OCI-LY7 (cell line): ENCODE measurements around the gene BPIFA2.

Experiments
- CTCF ChIP-seq: fragments of 200-600 bp; sonication (generic); conservative IDR thresholded peaks from 2 replicates; pipeline ENCODE4 v1.5.1; 2014; ENCODE audit warnings: mild to moderate bottlenecking, antibody characterized with exemption, low read length, moderate library complexity, mixed read lengths
- EZH2phosphoT487 ChIP-seq: fragments of 200-600 bp; sonication (generic); IDR thresholded peaks from 2 replicates; pipeline ENCODE4 v1.6.1; 2018; ENCODE audit warnings: low read depth, borderline replicate concordance, mild to moderate bottlenecking, mixed run types, antibody characterized with exemption, low read length, moderate library complexity, mixed read lengths

DNA sequence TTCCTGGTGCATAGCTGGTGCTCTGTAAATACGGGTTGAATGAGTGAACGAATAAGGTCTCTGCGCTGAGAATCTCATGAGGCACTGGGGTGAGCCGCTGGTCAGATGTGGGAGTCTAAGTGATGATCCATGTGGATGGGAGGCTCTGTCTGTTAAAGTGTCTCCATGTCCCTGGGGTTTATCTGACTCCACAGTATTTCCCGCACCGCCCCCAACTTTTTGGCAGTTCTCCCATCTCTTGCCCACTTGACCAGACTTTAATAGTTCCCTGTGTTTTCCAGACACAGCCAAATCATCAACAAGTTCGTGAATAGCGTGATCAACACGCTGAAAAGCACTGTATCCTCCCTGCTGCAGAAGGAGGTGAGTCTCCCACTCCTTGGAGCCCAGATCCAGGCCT lies 9.9 kb downstream of the BPIFA2 start:
- TF ChIP-seq CTCF (no peak), EZH2phosphoT487 (no peak)
